H1 (cell line): ENCODE results near the gene CLCNKB. TPM values are rescaled to one million over a fixed set of nuclear protein-coding genes. Genes with fewer than 3 reads are reported as not detected.

Source experiments
- BCL11A ChIP-seq, 2 experiments: IDR thresholded peaks; one replicate each; pipeline ENCODE4 v1.6.1; 2011; ENCODE audit warnings: low read depth in 2 of 2, low read length in 2 of 2, mild to moderate bottlenecking in 2 of 2
- BRCA1 ChIP-seq: IDR thresholded peaks from 2 replicates; pipeline ENCODE4 v1.6.1; 2012; ENCODE audit warnings: low read depth, low read length, improper control_type of control experiment
- CHD2 ChIP-seq: IDR thresholded peaks from 2 replicates; pipeline ENCODE4 v1.6.1; 2012; ENCODE audit warnings: low read length, improper control_type of control experiment
- KDM4A ChIP-seq: IDR thresholded peaks from one replicate; pipeline ENCODE4 v1.7.1; 2012; ENCODE audit warnings: low read depth, mild to moderate bottlenecking, moderate library complexity, low read length, inconsistent platforms; ENCODE audit not compliant: severe bottlenecking
- POLR2A ChIP-seq, 2 experiments: IDR thresholded peaks; 1 replicate in 1 of 2; 2 replicates in 1 of 2; pipeline ENCODE4 v1.6.1; 2011; ENCODE audit warnings: low read depth in 2 of 2, low read length in 2 of 2, mild to moderate bottlenecking in 2 of 2; ENCODE audit errors: control extremely low read depth in 1 of 2
- POU5F1 ChIP-seq: IDR thresholded peaks from 2 replicates; pipeline ENCODE4 v1.6.1; 2011; ENCODE audit warnings: low read depth, mild to moderate bottlenecking, low read length, moderate library complexity
- RNF2 ChIP-seq: fragments of 200-900, 300-1000 bp; sonication (generic); IDR thresholded peaks from 2 replicates; pipeline ENCODE4 v1.7.1; 2016; ENCODE audit warnings: borderline replicate concordance, low read depth, mild to moderate bottlenecking, antibody characterized with exemption, low read length; ENCODE audit not compliant: poor library complexity, severe bottlenecking; ENCODE audit errors: missing control alignments
- RXRA ChIP-seq: IDR thresholded peaks from 2 replicates; pipeline ENCODE4 v1.6.1; 2011; ENCODE audit warnings: low read depth, mild to moderate bottlenecking, low read length, moderate library complexity; ENCODE audit not compliant: insufficient read depth
- SP2 ChIP-seq: IDR thresholded peaks from 2 replicates; pipeline ENCODE4 v1.6.1; 2012; ENCODE audit warnings: mild to moderate bottlenecking, low read length, inconsistent platforms
- ZNF274 ChIP-seq: IDR thresholded peaks from 2 replicates; pipeline ENCODE4 v1.7.0; 2012; ENCODE audit warnings: low read length, borderline replicate concordance; ENCODE audit errors: extremely low read depth
- polyA plus RNA-seq, 7 experiments: library from polyadenylated mRNA; depleted of rRNA in 3 of 7; stranded (reverse) in 5 of 7; unstranded in 2 of 7; fragments of >200 nt in 5 of 7; fragments of 200-250 nt in 2 of 7; gene quantifications; 1 replicate in 5 of 7; 2 replicates in 1 of 7; 4 replicates in 1 of 7; pipeline versions ENCODE4 v1.2.1 to v1.2.3, GENCODE V29; 2011 to 2013; ENCODE audit warnings: missing spikeins in 2 of 7, mixed read lengths in 2 of 7
- total RNA-seq: library from RNA; stranded (reverse); fragmentation: NEBNext Ultra II Directional; extraction: Animal tissue kit (Norgen Biotek cat#: 25700); gene quantifications from 2 replicates; pipeline ENCODE4 v1.2.1, GENCODE V29; 2021
- TF ChIP-seq, protein P1 (sequence below): IDR thresholded peaks from 2 replicates; pipeline ENCODE4 v1.6.1; 2011; ENCODE audit warnings: low read length, improper control_type of control experiment

Gene CLCNKB
- total and polyA plus RNA-seq, 2 of the 8 experiments (the other 6 are each of a cell fraction or from before 2014, with no cell fraction given), result 1.2 to 3.5 TPM

GRCh38 chr1:16077406-16078245 is 34.0 kb downstream of the CLCNKB start (continued):
- TF ChIP-seq KDM4A (no peak), POLR2A (IDR thresholded peaks at IDR 0.05; ENCODE audit: control extremely low read depth in 1 of 2, low read depth in 2 of 2, low read length in 2 of 2) (no peak), BRCA1 (no peak), BCL11A (IDR thresholded peaks at IDR 0.05; ENCODE audit: low read depth in 2 of 2, low read length in 2 of 2) (no peak), RXRA (no peak), RNF2 (no peak), ZNF274 (no peak), CHD2 (no peak), SP2 (no peak), POU5F1 (no peak)
- TF ChIP-seq, protein P1, sequence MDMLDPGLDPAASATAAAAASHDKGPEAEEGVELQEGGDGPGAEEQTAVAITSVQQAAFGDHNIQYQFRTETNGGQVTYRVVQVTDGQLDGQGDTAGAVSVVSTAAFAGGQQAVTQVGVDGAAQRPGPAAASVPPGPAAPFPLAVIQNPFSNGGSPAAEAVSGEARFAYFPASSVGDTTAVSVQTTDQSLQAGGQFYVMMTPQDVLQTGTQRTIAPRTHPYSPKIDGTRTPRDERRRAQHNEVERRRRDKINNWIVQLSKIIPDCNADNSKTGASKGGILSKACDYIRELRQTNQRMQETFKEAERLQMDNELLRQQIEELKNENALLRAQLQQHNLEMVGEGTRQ, result no peak
